Pancreas (tissue), 10 donors: Measurements from ENCODE around the gene LRMDA. TPM values are rescaled to one million over a fixed set of nuclear protein-coding genes. Genes with fewer than 3 reads are reported as not detected.

ENCODE experiments used
- ATAC-seq, 4 donors: fragments of 200-7000 bp; cut with Tn5 transposase; one replicate each; pipeline versions ENCODE4 v1.8.0 to v1.9.1; 2020; ENCODE audit warnings: mild to moderate bottlenecking in 4 of 4, moderate library complexity in 4 of 4
- DNase-seq, 6 donors: peaks; one replicate each; pipeline ENCODE4 v3.0.0-alpha.2; 2020
- FAIRE-seq: peaks from 2 replicates; lab custom pipeline; 2012; peaks lifted over from hg19 to GRCh38; lab: Jason Lieb, UNC
- H3K27ac ChIP-seq, 4 donors: fragments of 200-600 bp; sonication (generic); 1 replicate in 3 of 4; 2 replicates in 1 of 4; pipeline versions ENCODE4 v1.5.0 to v1.8.0; 2020
- H3K27me3 ChIP-seq, 4 donors: fragments of 200-600 bp; one replicate each; pipeline ENCODE4 v1.8.0; 2021
- H3K36me3 ChIP-seq, 3 donors: fragments of 200-600 bp; sonication (generic) in 1 of 3; one replicate each; pipeline versions ENCODE4 v1.5.0 to v1.8.0; 2020 to 2021
- H3K4me1 ChIP-seq, 3 donors: fragments of 200-600 bp; one replicate each; pipeline ENCODE4 v1.8.0; 2021
- H3K4me3 ChIP-seq, 4 donors: fragments of 200-600 bp; sonication (generic) in 2 of 4; one replicate each; pipeline versions ENCODE4 v1.5.0 to v1.8.0; 2020 to 2021
- H3K9me3 ChIP-seq, 4 donors: fragments of 200-600 bp; one replicate each; pipeline ENCODE4 v1.8.0; 2021
- CTCF ChIP-seq, 4 donors: fragments of 200-600 bp; sonication (generic) in 3 of 4; IDR thresholded peaks; one replicate each; pipeline versions ENCODE4 v1.5.0 to v1.8.0; 2021; ENCODE audit warnings: antibody characterized with exemption in 4 of 4
- WGBS, 2 donors: extraction: QIAGEN DNeasy Blood & Tissue Kit; methylation state at CpG; one replicate each; pipeline ENCODE4 v1.1.7; 2013; 5-methylcytosine and 5-hydroxymethylcytosine counted together
- intact Hi-C, 3 donors: fragments of 100-400 bp; cut with DNase I; formaldehyde crosslinking; loops; one replicate each; pipeline versions ENCODE4 v1.11.1 to v1.14.2; 2022
- polyA plus RNA-seq, 2 donors: library from polyadenylated mRNA; stranded (reverse); fragments of 200-250 nt; gene quantifications; one replicate each; pipeline ENCODE4 v1.2.3, GENCODE V29; 2013
- total RNA-seq, 6 donors: library from RNA; stranded (reverse); fragmentation: NEBNext Ultra II Directional in 4 of 6; extraction: Animal tissue kit (Norgen Biotek cat#: 25700) in 4 of 6; gene quantifications; one replicate each; pipeline versions ENCODE4 v1.2.1 to v1.2.4, GENCODE V29; 2021 to 2023
- donor health status: healthy with polysubstance abuse.
- donor health status: DM: no; HTN: no; CAD: no; lungs with moderate emphysema.
- donor health status: DM: no; HTN: no; CAD: no.
- donor health status: control.
- donor health status: control.
- donor health status: Bipolar disorder and iron deficiency.
- donor health status: DM: yes; HTN: yes; CAD: no.
- donor health status: DM: no; HTN: no; CAD: no.
- donor health status: DM: no; HTN: no; CAD: no.
- donor health status: DM: yes; HTN: yes; CAD: no.

Gene LRMDA
- total and polyA plus RNA-seq, 8 donors, result 4.6 to 21.2 (median 13.4) TPM

DNA sequence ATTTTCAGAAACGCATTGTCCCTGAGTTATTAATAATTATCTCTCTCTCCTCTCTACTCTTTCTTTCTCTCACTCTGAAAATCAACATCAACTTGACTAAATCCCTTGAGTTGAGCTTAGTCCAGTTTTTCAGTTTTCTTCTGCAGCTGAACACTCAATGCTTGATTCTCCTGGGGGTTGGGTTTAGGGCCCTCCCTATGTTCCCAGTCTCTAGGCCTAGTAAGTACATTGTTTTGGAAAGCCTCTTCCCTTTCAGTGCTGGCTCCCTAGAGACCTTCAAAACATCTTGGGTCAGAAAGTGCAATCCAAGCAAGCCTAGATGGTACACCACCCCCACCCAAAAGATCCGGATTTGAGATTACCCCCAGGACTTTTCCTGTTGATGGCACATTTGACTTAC lies 488.5 kb downstream of the LRMDA start:
- no peak for TF ChIP-seq CTCF (IDR thresholded peaks at IDR 0.05)
- WGBS, 2 donors, result 84 to 89% methylated on average over 2 of the region's 2 CpGs
- FAIRE-seq, result no peak

DNA sequence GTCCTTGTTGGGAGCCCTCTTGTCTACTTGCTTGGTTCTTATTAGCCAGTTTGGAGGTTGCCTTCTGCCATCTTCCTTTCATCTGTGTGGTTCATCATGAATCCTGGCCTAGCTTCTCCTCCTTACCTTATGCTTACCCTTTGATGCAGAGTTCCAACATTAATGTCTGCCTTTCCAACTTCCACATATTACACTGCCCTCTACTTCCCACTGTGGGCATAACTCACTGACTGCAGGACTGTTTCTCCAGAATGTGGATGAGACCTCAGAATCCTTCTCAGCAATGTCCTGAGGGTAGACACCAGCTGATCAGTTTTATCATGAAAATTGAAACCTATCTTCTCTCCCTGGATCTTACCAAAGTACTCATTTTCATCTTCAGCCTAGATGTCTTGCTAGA lies 491.0 kb downstream of the LRMDA start:
- DNase-seq (no peak), FAIRE-seq (no peak), ATAC-seq (peak in 3 of 4 donors; percentile 40 to 84 (median 68))
- Histone ChIP-seq H3K27me3 (no peaks in the 10 kb centered on the region), H3K9me3 (no peaks in the 10 kb centered on the region), H3K4me3 (no peak overlapping the region), H3K36me3 (no peaks in the 10 kb centered on the region), H3K27ac (no peak overlapping the region), H3K4me1 (no peaks in the 10 kb centered on the region)
- intact Hi-C loops, result loop anchor here in 1 of 3 donors (10.0 kb wide), 1 partner anchor 518 kb away; the partner anchor contains the start of gene ZNF503
- TF ChIP-seq CTCF (IDR thresholded peaks at IDR 0.05), result peak in 1 of 4 donors; percentile 9

More for the DNA sequence above, 488.5 kb downstream of the LRMDA start:
- no peak overlapping the region for H3K4me3 ChIP-seq
- no peak overlapping the region for H3K27ac ChIP-seq
- ATAC-seq (no peak), DNase-seq (no peak)
- no peaks in the 10 kb centered on the region for H3K9me3 ChIP-seq
- H3K4me1 ChIP-seq, result no peaks in the 10 kb centered on the region
- H3K36me3 ChIP-seq, result no peaks in the 10 kb centered on the region
- intact Hi-C loops, result loop anchor here in 1 of 3 donors (10.0 kb wide), 1 partner anchor 515 kb away; the partner anchor contains the start of gene ZNF503
- H3K27me3 ChIP-seq, result no peaks in the 10 kb centered on the region

GRCh38 chr10:75924309-75924902 lies 493.0 kb downstream of the LRMDA start:
- DNase-seq, result no peak
- whole genome bisulfite sequencing, 2 donors, result 86 to 91% methylated on average over 9 of the region's 9 CpGs

GRCh38 chr10:75925999-75926398 lies 494.6 kb downstream of the LRMDA start:
- WGBS, 2 donors, result 92 to 100% methylated on average over 1 of the region's 1 CpG
- intact Hi-C loops, result loop anchor here in 1 of 3 donors (10.0 kb wide), 1 partner anchor 521 kb away; the partner anchor contains the start of gene ZNF503

More at GRCh38 chr10:75924309-75924902, 493.0 kb downstream of the LRMDA start:
- Histone ChIP-seq H3K9me3 (no peaks in the 10 kb centered on the region), H3K4me1 (no peaks in the 10 kb centered on the region), H3K27me3 (no peaks in the 10 kb centered on the region), H3K4me3 (no peak overlapping the region), H3K27ac (no peak overlapping the region), H3K36me3 (no peaks in the 10 kb centered on the region)
- no peak for FAIRE-seq
- ATAC-seq, result no peak
- intact Hi-C loops, result loop anchor here in 1 of 3 donors (10.0 kb wide), 1 partner anchor 520 kb away; the partner anchor contains the start of gene ZNF503
- TF ChIP-seq CTCF (IDR thresholded peaks at IDR 0.05), result no peak

More at GRCh38 chr10:75925999-75926398, 494.6 kb downstream of the LRMDA start:
- Histone ChIP-seq H3K4me1 (no peaks in the 10 kb centered on the region), H3K36me3 (no peaks in the 10 kb centered on the region), H3K27ac (no peak overlapping the region), H3K4me3 (no peak overlapping the region), H3K27me3 (no peaks in the 10 kb centered on the region), H3K9me3 (no peaks in the 10 kb centered on the region)
- DNase-seq, result no peak
- ATAC-seq, result no peak
- FAIRE-seq, result no peak
- no peak for TF ChIP-seq CTCF (IDR thresholded peaks at IDR 0.05)
